A673 (cell line): ENCODE results near the gene DNAH5. TPM values are rescaled to one million over a fixed set of nuclear protein-coding genes. Genes with fewer than 3 reads are reported as not detected.

Experiments
- BruUV-seq: library from RNA; stranded (reverse); fragments of 400-500 nt; replicated peaks from 2 replicates; lab custom pipeline; 2021; lab: Mats Ljungman, UMichigan
- CTCF ChIA-PET: fragments of 300-600 bp; sonication (Branson Sonifier 250); formaldehyde crosslinking; loops from one replicate; lab custom pipeline; 2022; ENCODE audit warnings: antibody characterized with exemption; lab: Charles Lee
- POLR2A ChIA-PET: fragments of 300-600 bp; sonication (Branson Sonifier 250); formaldehyde crosslinking; loops from one replicate; lab custom pipeline; 2022; ENCODE audit warnings: antibody characterized with exemption; ENCODE audit not compliant: low non-redundant PET; lab: Charles Lee
- DNase-seq: peaks from one replicate; pipeline ENCODE4 v3.0.0-alpha.2; 2015; ENCODE audit warnings: low spot score
- H3K27ac ChIP-seq: fragments of 200-600 bp; sonication (generic); 2 replicates; pipeline ENCODE4 v1.5.1; 2016; ENCODE audit warnings: mixed run types, low read depth, mild to moderate bottlenecking, mixed read lengths, antibody characterized with exemption, low read length; ENCODE audit not compliant: poor library complexity, severe bottlenecking
- H3K27me3 ChIP-seq: fragments of 200-600 bp; sonication (generic); replicated peaks from 2 replicates; pipeline ENCODE4 v1.6.1; 2017; ENCODE audit warnings: mixed run types, low read depth, mild to moderate bottlenecking, mixed read lengths, antibody characterized with exemption, low read length; ENCODE audit not compliant: insufficient read depth, poor library complexity
- H3K36me3 ChIP-seq: fragments of 200-600 bp; sonication (generic); 2 replicates; pipeline ENCODE4 v1.6.1; 2016; ENCODE audit warnings: mixed run types, mild to moderate bottlenecking, mixed read lengths, antibody characterized with exemption, low read length; ENCODE audit not compliant: insufficient read depth, poor library complexity, severe bottlenecking
- H3K4me1 ChIP-seq: fragments of 200-600 bp; sonication (generic); 2 replicates; pipeline ENCODE4 v1.6.1; 2017; ENCODE audit warnings: mixed run types, mild to moderate bottlenecking, mixed read lengths, antibody characterized with exemption, low read length; ENCODE audit not compliant: insufficient read depth, poor library complexity, severe bottlenecking
- H3K4me3 ChIP-seq: fragments of 200-600 bp; sonication (generic); 2 replicates; pipeline ENCODE4 v1.5.1; 2016; ENCODE audit warnings: low read depth, mixed run types, mild to moderate bottlenecking, mixed read lengths, low read length; ENCODE audit not compliant: poor library complexity, severe bottlenecking
- H3K9me3 ChIP-seq: fragments of 200-600 bp; sonication (generic); 2 replicates; pipeline ENCODE4 v1.6.1; 2016; ENCODE audit warnings: mixed run types, low read depth, mild to moderate bottlenecking, mixed read lengths, antibody characterized with exemption, low read length; ENCODE audit not compliant: poor library complexity, severe bottlenecking
- CTCF ChIP-seq: fragments of 300-800, 200-600 bp; sonication (generic); conservative IDR thresholded peaks from 2 replicates; pipeline ENCODE4 v1.5.1; 2017; ENCODE audit warnings: low read depth, mild to moderate bottlenecking, antibody characterized with exemption, low read length, moderate library complexity, mixed read lengths
- EZH2 ChIP-seq: fragments of 200-600 bp; sonication (generic); IDR thresholded peaks from 2 replicates; pipeline ENCODE4 v1.6.1; 2017; ENCODE audit warnings: borderline replicate concordance, low read depth, mild to moderate bottlenecking, mixed read lengths, antibody characterized with exemption, low read length; ENCODE audit not compliant: poor library complexity, severe bottlenecking
- intact Hi-C: fragments of 100-400 bp; cut with micrococcal nuclease; formaldehyde crosslinking; loops from one replicate; pipeline ENCODE4 v1.10.0; 2022; ENCODE audit not compliant: unreplicated experiment
- total RNA-seq: library from RNA; stranded (reverse); gene quantifications from 2 replicates; pipeline ENCODE4 v1.2.3, GENCODE V29; 2021

The DNAH5 gene
- total RNA-seq, 1 experiment from 2014 or later = not detected

- ChIA-PET CTCF (no interaction called here), POLR2A (no interaction called here)
- Histone ChIP-seq H3K4me3 (no peak overlapping the region), H3K27me3 (peaks cover 7% of the 10 kb centered on the region), H3K4me1 (no peaks in the 10 kb centered on the region), H3K36me3 (no peaks in the 10 kb centered on the region), H3K27ac (no peak overlapping the region), H3K9me3 (no peaks in the 10 kb centered on the region)
- intact Hi-C loops = loop anchor here (2.0 kb wide), 1 partner anchor 117 kb away; no protein-coding TSS in a partner anchor
- DNase-seq = no peak
- TF ChIP-seq CTCF (no peak), EZH2 (no peak)
- BruUV-seq = no TSS peak
Measured at GRCh38 chr5:13991365-13991764, 46.9 kb upstream of the DNAH5 start.

GRCh38 chr5:13990896-13991295, 46.4 kb upstream of the DNAH5 start:
- TF ChIP-seq CTCF (no peak), EZH2 (no peak)
- no peak overlapping the region for H3K4me3 ChIP-seq
- ChIA-PET CTCF (no interaction called here), POLR2A (no interaction called here)
- no TSS peak for BruUV-seq
- no peaks in the 10 kb centered on the region for H3K4me1 ChIP-seq
- H3K27me3 ChIP-seq = peaks cover 9% of the 10 kb centered on the region
- H3K27ac ChIP-seq = no peak overlapping the region
- intact Hi-C loops = loop anchor here (2.0 kb wide), 1 partner anchor 118 kb away; no protein-coding TSS in a partner anchor
- no peaks in the 10 kb centered on the region for H3K36me3 ChIP-seq
- DNase-seq = no peak
- H3K9me3 ChIP-seq = no peaks in the 10 kb centered on the region

GRCh38 chr5:13989832-13990231, 45.3 kb upstream of the DNAH5 start:
- Histone ChIP-seq H3K9me3 (no peaks in the 10 kb centered on the region), H3K4me1 (no peaks in the 10 kb centered on the region), H3K27me3 (peaks cover 9% of the 10 kb centered on the region), H3K36me3 (no peaks in the 10 kb centered on the region), H3K4me3 (no peak overlapping the region), H3K27ac (no peak overlapping the region)
- no peak for DNase-seq
- intact Hi-C loops = loop anchor here (2.0 to 10.0 kb wide), 4 partner anchors 119 to 1015 kb away; no protein-coding TSS in a partner anchor
- no TSS peak for BruUV-seq
- POLR2A ChIA-PET = no interaction called here
- TF ChIP-seq CTCF (no peak), EZH2 (no peak)
- CTCF ChIA-PET = no interaction called here
